Endothelial cell of umbilical vein (primary cell): ENCODE measurements around the gene UROC1. TPM values are rescaled to one million over a fixed set of nuclear protein-coding genes. Genes with fewer than 3 reads are reported as not detected.

ENCODE experiments used
- BruUV-seq: library from RNA; stranded (reverse); fragments of 400-500 nt; replicated peaks from 2 replicates; lab custom pipeline; 2021; lab: Mats Ljungman, UMichigan
- CTCF ChIA-PET: fragments of 300-600, 350-600 bp; sonication (Branson Sonifier 250); formaldehyde crosslinking; loops from one replicate; lab custom pipeline; 2021; ENCODE audit warnings: antibody characterized with exemption, inconsistent platforms; lab: Charles Lee
- POLR2A ChIA-PET: fragments of 300-600, 350-600 bp; sonication (Branson Sonifier 250); formaldehyde crosslinking; loops from one replicate; lab custom pipeline; 2021; ENCODE audit warnings: antibody characterized with exemption, inconsistent platforms; lab: Charles Lee
- DNase-seq: peaks from one replicate; pipeline ENCODE4 v3.0.0-alpha.2; 2011; ENCODE audit warnings: low read depth, low spot score
- FAIRE-seq: peaks from 2 replicates; lab custom pipeline; 2011; peaks lifted over from hg19 to GRCh38; lab: Jason Lieb, UNC
- H2AFZ ChIP-seq: 2 replicates; pipeline ENCODE4 v1.6.0; 2012; ENCODE audit warnings: low read depth, low read length, control low read depth, inconsistent platforms
- H3K27ac ChIP-seq: 2 replicates; pipeline ENCODE4 v1.5.1; 2011; ENCODE audit warnings: low read depth, mild to moderate bottlenecking, control low read depth, low read length, moderate library complexity; ENCODE audit not compliant: insufficient read depth
- H3K27me3 ChIP-seq, 2 experiments: 2 replicates each; pipeline versions ENCODE4 v1.6.0 to v1.6.1; 2011; ENCODE audit warnings: low read length in 2 of 2, mixed read lengths in 1 of 2; ENCODE audit not compliant: control insufficient read depth in 2 of 2, insufficient read depth in 2 of 2
- H3K36me3 ChIP-seq, 2 experiments: 2 replicates in 1 of 2; 3 replicates in 1 of 2; pipeline ENCODE4 v1.5.1; 2011; ENCODE audit warnings: low read length in 2 of 2, mild to moderate bottlenecking in 1 of 2, moderate library complexity in 1 of 2; ENCODE audit not compliant: control insufficient read depth in 2 of 2, insufficient read depth in 2 of 2; ENCODE audit errors: extremely low read depth in 1 of 2
- H3K4me1 ChIP-seq: 3 replicates; pipeline ENCODE4 v1.5.1; 2011; ENCODE audit warnings: mild to moderate bottlenecking, low read length; ENCODE audit not compliant: control insufficient read depth, insufficient read depth; ENCODE audit errors: extremely low read depth
- H3K4me2 ChIP-seq: 2 replicates; pipeline ENCODE4 v1.6.1; 2011; ENCODE audit warnings: low read length, control low read depth, mixed read lengths; ENCODE audit not compliant: insufficient read depth
- H3K4me3 ChIP-seq, 3 experiments: fragments of 200-600 bp in 1 of 3; sonication (generic), shearing (Covaris generic) in 1 of 3; replicated peaks in 1 of 3; 2 replicates each; pipeline ENCODE4 v1.5.1; 2011 to 2016; ENCODE audit warnings: control low read depth in 3 of 3, low read length in 3 of 3, mild to moderate bottlenecking in 2 of 3, inconsistent platforms in 1 of 3, low read depth in 1 of 3, moderate library complexity in 1 of 3; ENCODE audit not compliant: insufficient read depth in 1 of 3
- H3K79me2 ChIP-seq: 2 replicates; pipeline ENCODE4 v1.6.0; 2012; ENCODE audit warnings: low read length, inconsistent platforms; ENCODE audit not compliant: control insufficient read depth, insufficient read depth
- H3K9ac ChIP-seq: replicated peaks from 2 replicates; pipeline ENCODE3; 2011; ENCODE audit warnings: low read length, control low read depth; ENCODE audit not compliant: insufficient read depth; ENCODE audit errors: extremely low read depth
- H3K9me1 ChIP-seq: replicated peaks from 3 replicates; pipeline ENCODE4 v1.6.0; 2011; ENCODE audit warnings: mild to moderate bottlenecking, low read length; ENCODE audit not compliant: control insufficient read depth, insufficient read depth; ENCODE audit errors: extremely low read depth
- H3K9me3 ChIP-seq: replicated peaks from 2 replicates; pipeline ENCODE4 v1.5.1; 2012; ENCODE audit warnings: low read length, inconsistent platforms; ENCODE audit not compliant: control insufficient read depth, insufficient read depth
- H4K20me1 ChIP-seq: replicated peaks from 2 replicates; pipeline ENCODE3; 2011; ENCODE audit warnings: mild to moderate bottlenecking, low read length; ENCODE audit not compliant: control insufficient read depth, insufficient read depth; ENCODE audit errors: extremely low read depth
- EZH2 ChIP-seq: IDR thresholded peaks from 2 replicates; pipeline ENCODE4 v1.6.1; 2012; ENCODE audit warnings: borderline replicate concordance, low read depth, mild to moderate bottlenecking, moderate library complexity, low read length, inconsistent platforms; ENCODE audit not compliant: severe bottlenecking
- FOS ChIP-seq: IDR thresholded peaks from 2 replicates; pipeline ENCODE4 v1.6.1; 2011; ENCODE audit warnings: mild to moderate bottlenecking, low read length, moderate library complexity, borderline replicate concordance; ENCODE audit not compliant: insufficient read depth
- GATA2 ChIP-seq: IDR thresholded peaks from 2 replicates; pipeline ENCODE4 v1.7.0; 2011; ENCODE audit warnings: low read depth, mild to moderate bottlenecking, moderate library complexity, mixed read lengths, low read length; ENCODE audit not compliant: insufficient read length, insufficient read depth
- MAX ChIP-seq: IDR thresholded peaks from 2 replicates; pipeline ENCODE4 v1.6.1; 2011; ENCODE audit not compliant: insufficient read depth, insufficient read length
- POLR2A ChIP-seq: IDR thresholded peaks from 2 replicates; pipeline ENCODE4 v1.6.1; 2012; ENCODE audit warnings: low read depth, mild to moderate bottlenecking, control low read depth, low read length
- POLR2AphosphoS5 ChIP-seq: IDR thresholded peaks from 2 replicates; pipeline ENCODE4 v1.6.1; 2012; ENCODE audit warnings: low read depth, mild to moderate bottlenecking, control low read depth, low read length, moderate library complexity; ENCODE audit not compliant: insufficient read depth
- dilution Hi-C: fragments of 300-500 bp; cut with MboI; formaldehyde crosslinking; loops from one replicate; pipeline ENCODE4 v1.15.0; 2019; ENCODE audit warnings: low sequenced_read_pairs; ENCODE audit not compliant: extremely low pct_ligation_motif_present
- intact Hi-C: fragments of 100-400 bp; cut with micrococcal nuclease; formaldehyde crosslinking; loops from one replicate; pipeline ENCODE4 v1.10.0; 2022
- polyA plus RNA-seq, 4 experiments: library from polyadenylated mRNA; depleted of rRNA in 3 of 4; stranded (reverse) in 3 of 4; unstranded in 1 of 4; fragments of >200 nt; gene quantifications; 2 replicates each; pipeline versions ENCODE4 v1.2.1 to v1.2.3, GENCODE V29; 2011 to 2012; ENCODE audit warnings: missing spikeins in 1 of 4
- total RNA-seq: library from RNA; stranded (reverse); gene quantifications from 2 replicates; pipeline ENCODE4 v1.2.3, GENCODE V29; 2021
- TF ChIP-seq, protein P1 (sequence below), 2 donors: IDR thresholded peaks; 1 replicate in 1 of 2; 2 replicates in 1 of 2; pipeline ENCODE4 v1.5.1; 2011; ENCODE audit warnings: low read length in 2 of 2, mild to moderate bottlenecking in 2 of 2, moderate library complexity in 2 of 2, control low read depth in 1 of 2, inconsistent platforms in 1 of 2, low read depth in 1 of 2; ENCODE audit not compliant: insufficient read depth in 1 of 2; ENCODE audit errors: extremely low read depth in 1 of 2

UROC1 gene
- total and polyA plus RNA-seq, 2 donors (not counting 3 experiments of a cell fraction or from before 2014, with no cell fraction given), result not detected

GRCh38 chr3:126530171-126531050 lies 12.8 kb upstream of the UROC1 start:
- intact Hi-C loops, result no loop called here
- no peaks in the 10 kb centered on the region for H3K36me3 ChIP-seq
- H3K79me2 ChIP-seq, result no peaks in the 10 kb centered on the region
- H3K4me3 ChIP-seq, result no peak overlapping the region
- no peak for DNase-seq
- no peak overlapping the region for H3K27ac ChIP-seq
- H3K4me1 ChIP-seq, result no peaks in the 10 kb centered on the region
- FAIRE-seq, result no peak
- no peak overlapping the region for H3K9ac ChIP-seq
- H4K20me1 ChIP-seq, result no peaks in the 10 kb centered on the region
- no peak overlapping the region for H2AFZ ChIP-seq
- H3K4me2 ChIP-seq, result no peak overlapping the region
- no peaks in the 10 kb centered on the region for H3K9me3 ChIP-seq
- CTCF ChIA-PET, result interaction anchor here (1.6 kb wide), 1 partner anchor 8 kb away, joined by 5 read pairs; no protein-coding TSS in a partner anchor
- dilution Hi-C loops, result no loop called here
- POLR2A ChIA-PET, result no interaction called here
- no TSS peak for BruUV-seq
- TF ChIP-seq, protein P1, sequence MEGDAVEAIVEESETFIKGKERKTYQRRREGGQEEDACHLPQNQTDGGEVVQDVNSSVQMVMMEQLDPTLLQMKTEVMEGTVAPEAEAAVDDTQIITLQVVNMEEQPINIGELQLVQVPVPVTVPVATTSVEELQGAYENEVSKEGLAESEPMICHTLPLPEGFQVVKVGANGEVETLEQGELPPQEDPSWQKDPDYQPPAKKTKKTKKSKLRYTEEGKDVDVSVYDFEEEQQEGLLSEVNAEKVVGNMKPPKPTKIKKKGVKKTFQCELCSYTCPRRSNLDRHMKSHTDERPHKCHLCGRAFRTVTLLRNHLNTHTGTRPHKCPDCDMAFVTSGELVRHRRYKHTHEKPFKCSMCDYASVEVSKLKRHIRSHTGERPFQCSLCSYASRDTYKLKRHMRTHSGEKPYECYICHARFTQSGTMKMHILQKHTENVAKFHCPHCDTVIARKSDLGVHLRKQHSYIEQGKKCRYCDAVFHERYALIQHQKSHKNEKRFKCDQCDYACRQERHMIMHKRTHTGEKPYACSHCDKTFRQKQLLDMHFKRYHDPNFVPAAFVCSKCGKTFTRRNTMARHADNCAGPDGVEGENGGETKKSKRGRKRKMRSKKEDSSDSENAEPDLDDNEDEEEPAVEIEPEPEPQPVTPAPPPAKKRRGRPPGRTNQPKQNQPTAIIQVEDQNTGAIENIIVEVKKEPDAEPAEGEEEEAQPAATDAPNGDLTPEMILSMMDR (IDR thresholded peaks at IDR 0.05; ENCODE audit: extremely low read depth in 1 of 2, insufficient read depth in 1 of 2, low read depth in 1 of 2, low read length in 2 of 2), result no peak
- no peak for TF ChIP-seq POLR2AphosphoS5
- no peak for TF ChIP-seq EZH2
- TF ChIP-seq FOS, result no peak
- no peak for TF ChIP-seq MAX
- TF ChIP-seq GATA2, result no peak
- no peak for TF ChIP-seq POLR2A
- H3K9me1 ChIP-seq, result no peaks in the 10 kb centered on the region
- H3K27me3 ChIP-seq, result peaks cover 2 to 13% of the 10 kb centered on the region in 2 experiments
